K562 (cell line): ENCODE results near the gene NAXE. TPM values are rescaled to one million over a fixed set of nuclear protein-coding genes. Genes with fewer than 3 reads are reported as not detected.
A peak's percentile ranks its signal among the peaks of the same experiment; 100 is the strongest.

Experiments
- GMEB1 ChIP-seq: fragments of 250-450 bp; sonication (Bioruptor Pico); IDR thresholded peaks from 2 replicates; pipeline ENCODE4 v1.4.0; 2020; ENCODE audit warnings: mild to moderate bottlenecking
- HDAC8 ChIP-seq: fragments of 450-650 bp; IDR thresholded peaks from 2 replicates; pipeline ENCODE4 v1.6.1; 2016; ENCODE audit warnings: mild to moderate bottlenecking, missing genetic modification characterization, moderate library complexity, missing compliant biosample characterization
- L3MBTL2 ChIP-seq: fragments of 450-650 bp; IDR thresholded peaks from 2 replicates; pipeline ENCODE4 v1.6.1; 2016; ENCODE audit warnings: mild to moderate bottlenecking, moderate library complexity
- LEF1 ChIP-seq: fragments of 450-650 bp; IDR thresholded peaks from 2 replicates; pipeline ENCODE4 v1.6.1; 2016; ENCODE audit warnings: mild to moderate bottlenecking
- MBD2 ChIP-seq: sonication (generic); IDR thresholded peaks from 2 replicates; pipeline ENCODE4 v1.6.1; 2016; ENCODE audit warnings: low read depth, borderline replicate concordance
- MIER1 ChIP-seq: fragments of 450-650 bp; IDR thresholded peaks from 2 replicates; pipeline ENCODE4 v1.6.1; 2016; ENCODE audit warnings: antibody characterized with exemption, mild to moderate bottlenecking, low read depth
- MNT ChIP-seq, 2 experiments: fragments of 450-650 bp; conservative IDR thresholded peaks; 2 replicates each; pipeline ENCODE4 v1.6.1; 2017; ENCODE audit warnings: mild to moderate bottlenecking in 2 of 2, moderate library complexity in 2 of 2
- PHF8 ChIP-seq: fragments of 200-600 bp; sonication (generic); IDR thresholded peaks from 2 replicates; pipeline ENCODE4 v1.6.1; 2012; ENCODE audit warnings: mixed run types, mild to moderate bottlenecking, inconsistent platforms, low read length, moderate library complexity, borderline replicate concordance
- PYGO2 ChIP-seq: fragments of 450-650 bp; IDR thresholded peaks from 2 replicates; pipeline ENCODE4 v1.6.1; 2016; ENCODE audit warnings: mild to moderate bottlenecking, missing genetic modification characterization, moderate library complexity, missing compliant biosample characterization
- TSHZ1 ChIP-seq: fragments of 250-450 bp; sonication (Bioruptor Pico); IDR thresholded peaks from 2 replicates; pipeline ENCODE4 v1.4.0; 2020; ENCODE audit warnings: mild to moderate bottlenecking, moderate library complexity
- ZBTB43 ChIP-seq: sonication (generic); formaldehyde crosslinking; IDR thresholded peaks from 2 replicates; pipeline ENCODE4 v1.8.0; 2023; ENCODE audit warnings: mild to moderate bottlenecking, missing genetic modification reagents
- ZNF609 ChIP-seq: sonication (generic); formaldehyde crosslinking; IDR thresholded peaks from 2 replicates; pipeline ENCODE4 v1.8.1; 2023; ENCODE audit warnings: missing genetic modification reagents, mild to moderate bottlenecking, borderline replicate concordance
- polyA plus RNA-seq, 8 experiments: library from polyadenylated mRNA; depleted of rRNA in 4 of 8; stranded (reverse) in 5 of 8; unstranded in 3 of 8; fragments of >200 nt; fragmentation: Nextera tagmentation in 2 of 8; fragmentation: Illumina TruSeq in 1 of 8; extraction: Ambion mirVana in 2 of 8; extraction: Trizol in 1 of 8; gene quantifications; 2 replicates each; pipeline versions ENCODE4 v1.2.1 to v1.2.3, GENCODE V29; 2011 to 2014; ENCODE audit warnings: inconsistent platforms in 1 of 8, missing spikeins in 1 of 8
- total RNA-seq, 7 experiments: library from RNA; depleted of rRNA in 6 of 7; stranded (reverse); fragments of >200 nt in 6 of 7; fragmentation: Illumina TruSeq in 2 of 7; extraction: Trizol in 2 of 7; gene quantifications; 2 replicates each; pipeline versions ENCODE4 v1.2.1 to v1.2.3, GENCODE V29; 2011 to 2021; ENCODE audit warnings: low replicate concordance in 1 of 7

NAXE gene
- total and polyA plus RNA-seq, 9 of the 15 experiments (the other 6 are each of a cell fraction or from before 2014, with no cell fraction given), result 27.3 to 137 (median 90.0) TPM

- no peak for TF ChIP-seq ZNF609 (CRISPR knock-in tag)
- peak; percentile 93 to 96 for TF ChIP-seq MNT (conservative IDR thresholded peaks at IDR 0.05)
- no peak for TF ChIP-seq PYGO2 (tag)
- TF ChIP-seq MIER1, result no peak
- peak; percentile 90; the same call in 1 of the 2 replicates for TF ChIP-seq PHF8
- no peak for TF ChIP-seq ZBTB43 (CRISPR knock-in tag)
- TF ChIP-seq LEF1, result peak; percentile 25; the same call in 1 of the 2 replicates
- TF ChIP-seq TSHZ1, result no peak
- peak; percentile 39; the same call in 1 of the 2 replicates for TF ChIP-seq GMEB1 (CRISPR knock-in tag)
- TF ChIP-seq MBD2, result peak; percentile 52
- TF ChIP-seq HDAC8, result no peak
- peak; percentile 74; the same call in 1 of the 2 replicates for TF ChIP-seq L3MBTL2
These were observed 9.7 kb downstream of the NAXE start, which contains the start of gene GPATCH4 (continued) for GRCh38 chr1:156601122-156601830.
